GM12801 (cell line): ENCODE results near the gene ENOSF1.

ENCODE experiments used
- TF ChIP-seq, protein P1 (sequence below): IDR thresholded peaks from one replicate; pipeline ENCODE4 v1.5.1; 2011; ENCODE audit warnings: control low read depth; ENCODE audit not compliant: insufficient read length; ENCODE audit errors: extremely low read depth

Gene ENOSF1

DNA sequence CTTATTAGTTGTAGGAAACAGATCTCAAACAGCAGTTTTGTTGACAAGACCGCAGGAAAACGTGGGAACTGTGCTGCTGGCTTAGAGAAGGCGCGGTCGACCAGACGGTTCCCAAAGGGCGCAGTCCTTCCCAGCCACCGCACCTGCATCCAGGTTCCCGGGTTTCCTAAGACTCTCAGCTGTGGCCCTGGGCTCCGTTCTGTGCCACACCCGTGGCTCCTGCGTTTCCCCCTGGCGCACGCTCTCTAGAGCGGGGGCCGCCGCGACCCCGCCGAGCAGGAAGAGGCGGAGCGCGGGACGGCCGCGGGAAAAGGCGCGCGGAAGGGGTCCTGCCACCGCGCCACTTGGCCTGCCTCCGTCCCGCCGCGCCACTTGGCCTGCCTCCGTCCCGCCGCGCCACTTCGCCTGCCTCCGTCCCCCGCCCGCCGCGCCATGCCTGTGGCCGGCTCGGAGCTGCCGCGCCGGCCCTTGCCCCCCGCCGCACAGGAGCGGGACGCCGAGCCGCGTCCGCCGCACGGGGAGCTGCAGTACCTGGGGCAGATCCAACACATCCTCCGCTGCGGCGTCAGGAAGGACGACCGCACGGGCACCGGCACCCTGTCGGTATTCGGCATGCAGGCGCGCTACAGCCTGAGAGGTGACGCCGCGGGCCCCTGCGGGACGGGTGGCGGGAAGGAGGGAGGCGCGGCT, 55.0 kb downstream of the ENOSF1 start, which contains the start of gene TYMS:
TYMS (plus strand) TSS at position 343 of the 690 bp plus-strand sequence; CDS start at position 433, 90 bp downstream.
- TF ChIP-seq, protein P1, sequence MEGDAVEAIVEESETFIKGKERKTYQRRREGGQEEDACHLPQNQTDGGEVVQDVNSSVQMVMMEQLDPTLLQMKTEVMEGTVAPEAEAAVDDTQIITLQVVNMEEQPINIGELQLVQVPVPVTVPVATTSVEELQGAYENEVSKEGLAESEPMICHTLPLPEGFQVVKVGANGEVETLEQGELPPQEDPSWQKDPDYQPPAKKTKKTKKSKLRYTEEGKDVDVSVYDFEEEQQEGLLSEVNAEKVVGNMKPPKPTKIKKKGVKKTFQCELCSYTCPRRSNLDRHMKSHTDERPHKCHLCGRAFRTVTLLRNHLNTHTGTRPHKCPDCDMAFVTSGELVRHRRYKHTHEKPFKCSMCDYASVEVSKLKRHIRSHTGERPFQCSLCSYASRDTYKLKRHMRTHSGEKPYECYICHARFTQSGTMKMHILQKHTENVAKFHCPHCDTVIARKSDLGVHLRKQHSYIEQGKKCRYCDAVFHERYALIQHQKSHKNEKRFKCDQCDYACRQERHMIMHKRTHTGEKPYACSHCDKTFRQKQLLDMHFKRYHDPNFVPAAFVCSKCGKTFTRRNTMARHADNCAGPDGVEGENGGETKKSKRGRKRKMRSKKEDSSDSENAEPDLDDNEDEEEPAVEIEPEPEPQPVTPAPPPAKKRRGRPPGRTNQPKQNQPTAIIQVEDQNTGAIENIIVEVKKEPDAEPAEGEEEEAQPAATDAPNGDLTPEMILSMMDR = no peak

DNA sequence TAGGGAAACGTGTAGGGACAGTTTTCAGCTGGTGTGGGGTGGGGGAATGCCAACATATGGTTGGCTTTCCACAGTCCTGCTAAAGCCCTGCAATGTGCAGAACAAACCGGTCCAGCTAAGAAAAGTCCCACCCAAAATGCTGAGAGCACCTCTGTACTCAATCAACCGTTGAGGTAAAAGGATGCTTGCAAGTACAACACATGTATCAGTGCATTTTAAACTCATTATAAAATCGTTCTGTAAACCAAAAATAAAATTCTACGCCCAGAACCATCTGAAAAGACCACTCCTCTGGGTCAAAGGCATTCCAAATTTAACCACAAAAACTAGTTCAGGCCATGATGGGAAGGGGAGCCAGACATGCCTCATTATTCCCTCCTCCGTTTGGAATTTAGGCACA, 57.0 kb downstream of the ENOSF1 start:
- TF ChIP-seq, protein P1 = no peak

DNA sequence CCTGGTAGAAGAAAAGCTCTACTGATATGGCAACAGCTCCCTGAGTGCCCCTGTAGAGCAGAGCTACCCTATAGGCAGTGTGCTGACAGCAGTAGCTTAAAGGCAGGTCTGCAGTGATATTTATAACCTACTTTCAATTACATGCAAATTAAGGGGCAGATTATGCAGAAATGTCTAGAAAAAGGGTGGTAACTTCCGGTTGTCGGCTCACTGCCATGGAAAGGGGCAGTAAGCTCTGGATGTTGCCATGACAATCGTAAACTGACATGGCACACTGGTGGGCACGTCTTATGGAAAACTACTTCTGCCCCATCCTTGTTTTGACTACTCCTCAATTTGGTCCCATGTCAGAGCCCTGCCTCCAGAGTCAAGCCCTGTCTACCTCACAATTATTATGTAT, 57.8 kb downstream of the ENOSF1 start:
- TF ChIP-seq, protein P1 = no peak

DNA sequence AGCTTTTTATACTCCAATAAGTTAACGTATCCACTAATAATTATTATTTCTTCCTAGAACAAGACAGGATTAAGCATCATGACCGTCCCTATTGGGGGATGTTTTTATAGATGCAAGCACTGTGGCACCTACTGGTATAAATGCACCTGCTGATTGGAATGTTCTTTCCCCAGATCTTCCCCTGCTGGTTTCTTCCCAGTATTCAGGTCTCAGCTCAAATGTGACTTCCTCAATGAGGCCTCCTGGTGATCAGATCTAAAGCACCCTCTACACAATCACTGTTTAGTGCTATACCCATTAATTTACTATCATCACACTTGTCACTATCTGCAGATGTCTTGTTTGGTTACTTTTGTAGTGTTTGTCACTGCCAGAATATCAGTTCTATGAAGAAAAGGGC, 58.9 kb downstream of the ENOSF1 start:
- TF ChIP-seq, protein P1 = no peak

DNA sequence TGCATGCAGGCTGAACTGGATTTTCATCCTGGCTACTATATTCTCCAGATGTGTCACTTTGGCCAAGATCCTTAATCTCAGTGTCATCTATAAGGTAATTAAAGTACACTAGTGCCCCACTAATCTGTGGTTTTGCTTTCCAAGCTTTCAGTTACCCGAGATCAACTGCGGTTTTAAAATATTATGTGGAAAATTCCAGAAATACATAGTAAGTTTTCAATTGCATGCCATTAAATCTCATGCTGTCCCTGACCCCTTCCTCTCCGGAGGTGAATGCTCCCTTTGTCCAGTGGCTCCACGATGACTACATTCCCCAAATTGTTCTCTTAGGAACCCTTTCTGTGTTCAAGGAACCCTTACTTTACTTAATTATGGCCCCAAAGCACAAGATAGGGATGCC, 60.3 kb downstream of the ENOSF1 start:
- TF ChIP-seq, protein P1 = no peak

DNA sequence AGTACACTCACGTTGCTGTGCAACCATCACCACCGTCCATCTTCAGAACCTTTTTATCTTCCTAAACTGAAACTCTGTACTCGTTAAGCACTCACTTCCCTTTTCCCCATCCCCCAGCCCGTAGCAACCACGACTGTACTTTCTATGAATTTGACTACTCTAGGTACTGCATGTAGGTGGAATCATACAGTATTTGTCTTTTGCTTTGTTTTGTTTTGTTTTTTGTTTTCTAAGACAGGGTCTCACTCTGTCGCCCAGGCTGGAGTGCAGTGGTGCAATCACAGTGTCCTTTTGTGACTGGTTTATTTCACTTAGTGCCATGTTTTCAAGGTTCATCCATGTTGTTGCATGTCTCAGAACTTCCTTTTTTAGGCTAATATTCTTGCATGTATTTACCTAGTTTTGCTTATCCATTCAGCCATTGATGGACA, 62.0 kb downstream of the ENOSF1 start:
- TF ChIP-seq, protein P1 = no peak

DNA sequence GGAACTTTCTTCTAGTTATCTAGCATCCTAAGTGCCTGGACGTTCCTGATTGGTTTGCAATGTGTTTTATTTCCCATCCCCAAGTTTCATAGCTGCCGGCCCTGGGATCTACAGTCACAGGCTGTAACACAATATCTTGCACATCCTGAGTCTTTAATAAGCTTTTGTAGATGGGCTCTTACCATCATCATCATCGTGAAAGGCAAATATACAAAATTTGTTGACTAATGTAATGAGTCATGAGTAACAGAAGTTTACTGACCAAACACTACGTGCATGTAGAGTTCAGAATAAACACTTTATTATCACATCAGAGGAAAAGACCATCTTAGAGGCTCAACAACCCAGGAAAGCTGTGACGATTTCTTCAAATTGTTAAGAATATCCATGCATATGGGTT, 63.1 kb downstream of the ENOSF1 start:
- TF ChIP-seq, protein P1 = no peak

DNA sequence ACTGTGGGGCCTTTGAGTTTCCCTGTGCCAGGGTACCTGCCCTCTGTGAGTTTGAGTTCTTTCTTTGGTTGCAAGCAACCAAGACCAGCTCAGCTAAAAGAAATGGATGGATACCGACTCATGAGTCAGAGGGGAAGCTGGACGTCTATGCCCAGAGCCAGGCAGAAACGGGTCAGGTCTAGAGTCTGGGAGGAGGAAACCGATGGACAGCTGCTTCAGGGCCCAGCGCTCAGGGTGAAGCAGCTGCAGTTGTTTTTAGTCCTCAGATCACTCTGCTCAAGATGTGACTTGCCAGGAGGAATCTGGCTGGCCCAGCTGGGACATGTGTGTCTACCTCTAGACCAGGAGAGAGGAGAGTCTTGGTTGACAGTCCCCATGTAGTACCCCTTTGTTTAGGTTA, 65.1 kb downstream of the ENOSF1 start:
- TF ChIP-seq, protein P1 = no peak
